ENCODE results near the gene IRAG1.

The IRAG1 gene

DNA sequence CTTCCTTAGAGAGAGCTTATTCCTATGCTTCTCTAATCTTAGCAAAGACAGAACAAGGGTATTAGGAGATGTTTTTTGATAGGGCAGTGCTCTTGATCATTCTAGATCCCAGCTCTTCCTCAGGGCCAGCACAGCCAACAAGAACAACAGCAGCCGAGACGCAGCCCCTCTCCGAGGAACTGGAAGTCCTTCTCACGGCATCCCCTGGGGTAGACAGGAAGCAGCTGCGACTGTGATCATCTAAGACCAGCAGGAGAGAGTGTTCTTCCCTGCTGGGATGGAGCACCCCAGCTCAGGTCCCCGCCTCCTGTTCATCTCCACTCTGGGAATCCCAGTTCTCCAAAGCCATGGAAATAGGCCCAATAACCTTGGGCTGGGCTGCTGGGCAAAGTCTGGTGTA, 29.6 kb downstream of the IRAG1 start:
- DNase-seq: no peak

DNA sequence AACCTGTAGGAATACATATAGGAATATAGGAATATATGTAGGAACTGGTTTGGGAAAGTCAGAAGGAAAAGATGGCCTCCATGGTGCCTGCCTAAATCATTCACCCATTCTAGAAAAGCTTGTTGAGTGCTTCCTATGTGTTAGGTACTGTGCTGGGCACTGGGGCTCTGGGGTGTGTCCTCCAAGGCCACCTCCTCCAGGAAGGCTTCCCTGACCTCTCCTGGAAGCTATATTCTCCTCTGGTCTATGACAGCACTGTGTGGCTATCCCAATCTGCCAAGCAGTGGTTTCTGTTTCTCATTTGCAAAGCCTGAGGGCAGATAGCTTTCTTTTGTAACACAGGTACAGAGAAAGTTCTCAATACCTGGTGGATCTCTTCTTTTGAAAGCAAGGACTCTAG, 30.2 kb downstream of the IRAG1 start:
- no peak for DNase-seq

DNA sequence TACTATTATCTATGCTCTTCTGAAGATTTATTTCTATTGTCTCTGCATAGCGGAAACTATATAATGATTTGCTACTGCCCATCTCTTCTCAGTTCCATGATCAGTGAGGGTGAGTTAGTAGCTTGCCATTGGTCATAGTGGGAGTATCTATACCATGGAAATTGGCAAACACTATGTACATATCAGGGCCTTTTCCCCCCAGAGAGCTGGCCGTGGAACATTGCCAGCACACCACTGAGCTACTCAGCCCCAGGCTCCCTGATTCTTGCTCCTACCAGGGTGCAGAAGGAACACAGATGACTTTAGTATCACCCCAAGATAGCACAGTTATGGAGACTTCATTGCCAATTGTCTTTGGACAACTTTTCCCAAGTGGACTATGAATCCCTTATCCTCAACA, 33.2 kb downstream of the IRAG1 start:
- no peak for DNase-seq

DNA sequence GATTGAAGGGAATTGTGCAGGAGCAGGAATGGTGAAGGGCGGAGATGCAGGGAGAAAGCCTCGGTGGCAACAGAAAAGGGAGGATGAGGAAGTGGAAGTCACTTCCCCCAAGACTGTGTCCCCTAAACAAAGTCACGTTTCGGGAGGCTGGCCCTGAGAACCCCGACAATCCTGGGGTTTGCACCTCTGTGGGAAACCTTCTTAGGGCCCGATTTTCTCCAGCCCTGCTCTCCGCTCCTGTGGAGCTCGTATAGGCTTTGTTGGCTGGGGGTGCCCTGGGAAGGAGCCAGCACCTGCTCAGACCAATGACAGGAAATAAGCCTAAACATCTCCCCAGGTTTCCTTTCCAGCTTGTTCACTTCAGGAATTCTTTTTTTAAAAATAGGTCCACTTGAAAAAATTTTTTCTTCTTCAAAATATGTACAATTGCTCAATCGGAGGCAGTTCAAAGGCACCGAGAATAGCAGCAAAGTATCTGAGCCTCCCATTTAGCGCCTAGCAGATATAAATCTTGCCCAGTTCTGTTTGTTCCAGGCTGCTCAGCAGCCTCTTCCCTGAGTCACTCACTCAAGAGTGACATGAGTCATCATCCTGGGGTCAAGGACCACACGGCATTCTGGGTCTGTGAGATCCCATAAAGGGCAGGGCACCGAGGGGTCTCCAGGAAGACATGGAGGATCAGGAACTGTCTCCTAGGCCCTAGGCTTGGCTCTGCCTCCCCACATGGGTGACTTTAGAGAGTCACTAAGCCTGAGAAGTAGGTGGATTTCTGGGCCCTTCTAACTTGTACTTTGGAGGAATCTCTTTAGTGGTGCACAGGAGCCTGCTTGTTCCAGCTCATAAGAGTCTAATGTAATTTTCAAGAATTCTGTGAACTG, 34.0 kb downstream of the IRAG1 start:
- no peak for DNase-seq

DNA sequence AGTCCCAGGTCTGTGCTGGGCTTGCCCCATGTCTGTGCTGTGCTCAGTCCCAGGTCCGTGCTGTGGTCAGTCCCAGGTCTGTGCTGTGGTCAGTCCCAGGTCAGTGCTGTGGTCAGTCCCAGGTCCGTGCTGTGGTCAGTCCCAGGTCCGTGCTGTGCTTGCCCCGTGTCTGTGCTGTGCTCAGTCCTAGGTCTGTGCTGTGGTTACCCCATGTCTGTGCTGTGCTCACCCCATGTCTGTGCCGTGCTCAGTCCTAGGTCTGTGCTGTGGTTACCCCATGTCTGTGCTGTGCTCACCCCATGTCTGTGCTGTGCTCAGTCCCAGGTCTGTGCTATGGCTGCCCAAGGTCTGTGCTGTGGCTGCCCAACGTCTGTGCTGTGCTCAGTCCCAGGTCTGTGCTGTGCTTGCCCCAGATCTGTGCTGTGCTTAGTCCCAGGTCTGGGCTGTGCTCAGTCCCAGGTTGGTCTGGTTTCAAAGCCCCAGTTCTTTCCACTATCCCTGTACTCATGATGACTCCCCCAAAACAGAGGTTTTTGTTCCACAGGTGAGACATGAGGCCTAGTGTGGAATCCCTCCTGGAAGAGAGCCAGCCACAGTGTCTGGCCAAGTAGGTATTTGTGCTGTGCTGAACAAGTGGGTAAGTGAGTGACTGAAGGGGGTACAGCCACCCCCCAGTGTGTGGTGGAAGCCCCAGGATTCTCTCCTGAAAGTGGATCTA, 34.8 kb downstream of the IRAG1 start:
- DNase-seq: no peak

DNA sequence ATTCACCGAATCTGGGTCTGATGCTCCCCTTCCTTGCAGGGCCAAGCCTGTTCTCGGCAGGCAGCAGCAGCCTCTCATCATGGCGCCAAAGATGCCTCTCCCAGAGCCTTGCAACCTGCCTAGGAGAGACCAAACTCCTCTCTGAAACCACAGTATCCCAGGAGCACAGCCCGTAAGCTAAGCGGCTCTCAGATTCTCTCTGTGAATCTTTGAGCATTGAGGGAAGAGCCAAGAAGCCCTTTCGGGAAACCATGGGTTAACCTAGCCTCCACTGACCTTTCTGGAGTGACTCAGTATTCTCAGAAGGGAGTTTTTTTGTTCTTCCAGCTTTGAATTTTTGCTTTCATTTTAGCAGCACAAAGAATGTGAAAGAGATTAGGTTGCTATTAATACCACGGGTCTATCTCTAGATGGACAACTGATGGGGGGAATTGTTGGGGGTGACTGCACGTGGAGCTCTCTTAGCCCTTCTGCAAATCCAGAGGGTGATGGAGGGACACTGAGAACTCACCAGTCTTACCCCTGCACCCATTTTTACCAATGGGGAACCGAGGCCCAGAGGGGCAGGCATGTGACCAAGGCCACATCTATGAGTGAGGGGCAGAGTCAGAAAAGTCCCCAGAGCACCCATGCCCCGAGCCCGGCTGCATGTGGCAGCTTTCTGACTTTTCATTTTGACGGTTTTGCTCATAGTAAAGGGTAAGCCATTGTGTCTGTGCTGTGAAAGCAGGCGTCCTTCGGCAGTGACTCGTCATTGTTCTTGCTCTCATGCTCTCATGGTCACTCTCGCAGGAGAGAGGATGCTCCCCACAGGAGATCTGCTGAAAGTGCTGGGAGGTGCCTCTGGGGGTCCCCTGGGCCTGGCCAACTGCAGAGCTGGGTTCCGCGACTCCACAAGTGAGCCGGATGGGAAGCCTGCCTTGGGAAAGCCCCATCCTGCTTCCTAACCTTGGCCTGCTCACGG, 36.0 kb downstream of the IRAG1 start:
- no peak for DNase-seq

DNA sequence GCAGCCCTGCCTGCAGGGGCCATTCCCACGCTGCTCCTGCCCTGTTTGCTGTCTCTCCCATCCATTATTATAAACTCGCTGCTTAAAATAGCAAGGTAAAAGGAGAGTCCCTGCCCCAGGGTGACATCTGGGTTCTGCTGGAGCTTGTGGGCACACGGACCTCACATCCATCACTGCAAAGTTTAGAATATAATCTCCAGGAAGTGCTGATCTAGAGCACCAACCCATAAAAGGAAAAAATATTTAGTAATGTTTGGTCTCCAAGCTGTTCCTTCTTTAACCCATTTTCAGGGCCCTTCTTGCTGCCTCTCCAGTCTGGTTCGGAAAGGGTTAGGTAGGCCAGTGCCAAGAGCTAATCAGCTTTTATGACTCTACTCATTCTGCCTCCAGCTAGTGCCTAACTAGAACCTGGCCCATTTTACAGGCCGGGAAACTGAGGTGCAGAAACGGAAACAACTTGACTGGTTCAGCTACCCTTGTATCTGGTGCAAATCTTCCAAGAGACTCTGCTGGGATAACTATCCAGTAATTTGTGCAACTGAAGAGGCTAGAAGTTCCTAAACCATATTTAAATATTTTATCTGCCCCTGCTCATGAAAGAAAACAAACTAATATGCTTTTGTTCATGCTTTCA, 37.5 kb downstream of the IRAG1 start:
- DNase-seq: no peak

DNA sequence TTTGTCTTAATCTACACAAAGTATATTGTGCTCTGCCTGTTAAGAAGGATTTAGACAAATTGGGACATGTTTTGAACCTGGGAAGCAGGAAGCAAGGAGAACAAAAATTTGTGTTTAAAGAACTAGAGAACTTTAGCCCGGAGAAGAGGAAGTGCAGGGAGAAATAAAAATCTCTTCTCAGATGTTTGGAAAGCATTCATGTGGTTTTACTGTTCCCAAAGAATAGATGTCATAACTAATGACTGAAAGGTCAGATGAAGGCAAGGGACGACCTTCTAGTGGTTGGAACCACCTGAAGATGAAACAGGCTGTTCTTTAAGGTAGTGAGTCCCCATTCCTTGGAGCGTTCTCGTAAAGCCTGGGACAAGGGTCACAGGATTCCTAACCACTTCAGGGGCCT, 38.3 kb downstream of the IRAG1 start:
- DNase-seq: no peak

DNA sequence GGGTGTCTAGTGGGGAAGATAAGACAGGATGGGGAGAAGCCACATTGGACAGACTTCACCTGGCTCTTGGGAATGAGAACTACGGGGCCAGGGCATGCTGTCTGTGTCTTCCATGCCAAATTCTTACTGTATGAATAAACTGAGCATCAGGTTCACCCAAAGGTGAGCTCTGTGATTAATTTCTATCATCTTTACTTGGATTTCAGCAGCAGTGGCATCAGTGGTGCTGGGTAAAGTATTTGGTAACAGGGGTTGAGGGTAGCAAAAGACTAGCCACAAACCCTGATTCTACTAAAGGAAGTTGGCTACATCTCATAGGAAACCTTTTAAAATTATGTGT, 38.8 kb downstream of the IRAG1 start:
- no peak for DNase-seq

DNA sequence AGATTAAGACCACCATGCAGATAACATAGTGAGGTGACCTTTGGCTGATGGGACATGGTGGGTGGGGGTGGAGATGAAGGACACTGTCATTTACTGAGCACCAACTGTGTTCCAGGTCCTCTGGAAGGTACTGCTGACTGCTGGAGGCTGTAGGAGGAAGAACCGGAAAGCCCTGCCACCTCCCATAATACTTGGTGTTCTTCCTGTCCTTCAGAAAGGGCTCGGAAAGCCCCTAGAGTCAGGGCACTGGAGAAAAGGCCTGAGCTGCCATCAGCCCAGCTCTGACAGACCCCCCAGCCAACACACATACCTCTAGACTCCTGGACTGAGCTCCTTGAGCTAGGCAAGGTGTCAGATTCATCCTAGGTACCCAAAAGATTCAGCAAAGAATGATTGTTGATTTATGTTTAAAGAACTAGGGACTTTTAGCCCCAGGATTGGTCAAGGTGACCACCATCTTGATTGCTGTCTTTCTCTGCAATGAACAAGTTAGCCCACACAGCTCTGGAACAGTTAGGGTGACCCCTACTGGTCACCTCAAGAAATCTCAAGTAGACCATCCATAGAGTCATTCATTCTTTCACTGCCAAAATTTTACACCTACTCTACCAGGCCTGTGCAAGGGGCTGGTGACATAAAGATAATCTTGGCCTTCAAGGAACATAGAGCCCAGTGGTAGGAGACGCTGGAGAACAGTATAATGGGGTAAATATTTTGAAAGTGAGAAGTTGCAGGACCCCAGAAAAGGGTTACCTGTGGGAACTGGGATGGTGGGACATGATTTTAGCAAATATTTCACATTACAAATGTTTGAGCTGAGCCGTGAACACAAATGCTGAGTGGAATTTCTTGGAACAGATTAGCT, 39.4 kb downstream of the IRAG1 start:
- peak; percentile 61 for DNase-seq

DNA sequence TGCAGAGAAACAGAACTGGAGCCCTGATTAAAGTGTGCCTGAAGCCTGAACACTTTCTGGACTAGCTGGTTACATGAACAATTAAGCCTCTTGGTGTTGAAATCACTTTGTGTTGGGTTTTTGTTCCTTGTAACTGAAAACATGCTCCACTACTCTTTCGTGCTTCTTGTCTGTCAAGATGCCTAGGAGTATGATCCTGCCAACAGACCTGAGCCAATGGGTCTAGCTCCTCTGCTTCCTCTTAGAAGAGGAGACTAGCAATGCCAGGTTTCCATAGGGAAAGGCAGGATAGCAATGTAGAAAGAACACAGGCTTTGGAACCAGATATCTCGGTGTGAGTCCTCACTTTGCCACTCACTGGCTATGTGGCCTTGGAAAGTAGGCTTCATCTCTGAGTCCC, 40.3 kb downstream of the IRAG1 start:
- DNase-seq: no peak

DNA sequence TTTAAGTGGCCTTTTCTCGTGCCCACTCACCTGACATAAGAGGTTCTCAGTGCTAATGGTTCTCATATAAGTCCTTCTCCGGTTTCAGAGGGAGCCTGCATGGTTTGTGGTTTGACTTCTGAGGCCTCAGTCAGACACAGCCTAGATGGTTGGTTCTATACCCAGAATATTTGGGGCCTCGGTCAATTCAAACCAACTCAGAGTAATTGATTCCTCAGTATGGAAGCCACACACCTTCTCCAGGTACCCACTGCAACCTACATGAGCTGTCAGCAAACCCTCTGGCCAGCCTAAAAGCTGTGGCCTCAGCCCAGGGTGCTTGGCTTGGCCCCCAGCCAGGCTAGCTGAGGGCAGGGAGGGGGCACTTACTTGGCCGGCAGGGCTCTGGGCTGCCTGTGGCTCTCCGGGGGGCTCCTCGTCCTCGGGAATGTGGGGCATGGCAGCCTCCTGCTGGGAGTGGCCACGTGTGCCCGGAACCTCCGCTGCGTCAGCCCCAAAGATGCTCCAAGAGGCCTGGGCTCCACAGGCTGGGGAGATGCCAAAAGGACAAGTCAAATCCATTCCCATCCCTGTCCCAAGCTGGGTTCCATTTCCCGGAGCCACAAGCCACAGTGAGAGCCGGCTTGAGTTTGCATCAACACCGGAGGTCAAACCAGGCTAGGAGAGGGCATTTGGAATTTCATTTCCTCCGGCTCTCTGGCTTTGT, 41.7 kb downstream of the IRAG1 start:
- no peak for DNase-seq

DNA sequence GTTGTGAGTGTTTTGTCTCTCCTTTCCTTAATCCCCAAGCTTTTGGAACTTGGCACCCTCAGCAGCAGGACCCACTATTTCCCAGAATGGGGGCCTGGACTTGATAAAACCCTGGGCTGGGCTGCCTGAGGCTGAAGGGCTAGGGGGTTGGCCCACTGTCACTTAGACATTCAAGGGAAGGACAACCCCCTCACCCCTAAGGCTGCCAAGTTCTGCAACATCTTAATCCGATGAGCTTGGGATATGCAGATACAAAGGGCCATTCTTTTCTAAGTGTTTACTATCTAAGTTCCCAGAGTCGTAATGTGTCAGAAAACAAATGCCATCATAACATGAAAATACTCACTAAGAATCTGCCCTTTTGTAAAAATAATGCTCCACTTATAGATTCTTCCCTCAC, 42.9 kb downstream of the IRAG1 start:
- no peak for DNase-seq

DNA sequence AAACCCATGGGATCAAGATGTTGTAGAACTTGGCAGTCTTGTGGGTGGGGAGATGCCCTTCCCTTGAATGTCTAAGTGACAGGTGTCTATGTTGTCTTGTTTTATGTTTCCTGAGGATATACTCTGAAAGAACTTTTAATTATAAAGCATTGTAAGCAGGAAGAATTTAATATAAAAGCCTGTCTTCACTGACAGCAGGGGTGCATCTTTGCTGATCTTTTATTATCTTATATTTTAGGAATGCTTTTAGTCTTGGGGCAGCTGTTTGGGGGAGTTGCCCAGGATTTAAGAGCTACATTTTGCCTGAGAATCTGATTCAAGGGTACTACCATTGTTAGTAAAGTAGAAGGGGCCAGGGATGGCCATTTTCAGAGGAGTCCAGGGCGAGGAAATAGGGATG, 43.4 kb downstream of the IRAG1 start:
- DNase-seq: no peak

DNA sequence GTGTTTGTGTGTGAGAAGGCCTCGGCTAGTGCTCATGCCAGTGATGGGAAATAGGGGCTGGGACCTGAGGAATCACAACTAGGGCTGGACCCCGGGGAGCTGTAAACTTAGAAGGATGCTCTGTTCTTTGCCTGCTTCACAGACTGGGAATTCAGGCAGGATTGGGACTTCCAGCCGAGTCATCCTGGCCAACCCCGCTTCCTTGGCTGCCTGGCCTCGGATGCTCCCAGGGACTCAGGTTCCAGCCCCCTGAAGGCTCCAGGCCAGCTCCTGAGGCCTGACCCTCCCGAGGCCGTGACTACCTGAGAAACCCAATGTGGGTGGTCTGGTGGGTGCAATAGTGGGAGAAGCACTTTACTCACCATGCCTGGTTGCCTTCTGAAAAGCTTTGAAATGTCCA, 44.7 kb downstream of the IRAG1 start:
- DNase-seq: no peak

DNA sequence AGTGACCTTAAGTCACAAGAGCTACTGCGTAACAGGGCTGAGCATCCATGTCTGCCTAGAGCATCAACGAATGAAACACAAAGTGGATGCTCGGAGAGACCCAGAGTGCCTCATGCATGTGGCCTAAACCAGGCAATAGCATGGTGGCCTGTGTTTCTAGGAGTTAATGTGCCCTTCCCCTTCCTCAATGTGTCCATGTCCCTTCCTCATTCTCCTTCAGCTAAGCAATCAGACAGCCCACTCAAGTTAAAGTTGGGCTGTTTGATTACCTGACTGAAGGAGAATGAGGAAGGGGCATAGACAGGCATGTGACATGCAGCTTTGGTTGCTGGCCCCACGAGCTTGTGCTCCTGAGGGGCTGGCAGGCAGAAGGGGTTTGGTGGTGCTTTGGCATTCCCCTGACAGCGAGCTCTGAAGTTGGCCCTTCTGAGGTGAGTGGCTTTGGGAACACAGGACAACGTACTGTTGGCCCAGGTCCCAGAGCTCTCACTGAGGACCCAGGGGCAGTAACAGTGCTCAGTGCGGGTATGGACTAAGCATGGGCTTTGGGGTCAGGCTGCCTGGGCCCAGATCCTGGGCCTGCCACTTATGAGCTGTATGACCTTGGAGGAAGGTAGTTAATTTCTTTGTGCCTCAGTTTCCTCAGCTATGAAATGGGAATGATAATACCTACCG, 46.7 kb downstream of the IRAG1 start:
- DNase-seq: no peak

DNA sequence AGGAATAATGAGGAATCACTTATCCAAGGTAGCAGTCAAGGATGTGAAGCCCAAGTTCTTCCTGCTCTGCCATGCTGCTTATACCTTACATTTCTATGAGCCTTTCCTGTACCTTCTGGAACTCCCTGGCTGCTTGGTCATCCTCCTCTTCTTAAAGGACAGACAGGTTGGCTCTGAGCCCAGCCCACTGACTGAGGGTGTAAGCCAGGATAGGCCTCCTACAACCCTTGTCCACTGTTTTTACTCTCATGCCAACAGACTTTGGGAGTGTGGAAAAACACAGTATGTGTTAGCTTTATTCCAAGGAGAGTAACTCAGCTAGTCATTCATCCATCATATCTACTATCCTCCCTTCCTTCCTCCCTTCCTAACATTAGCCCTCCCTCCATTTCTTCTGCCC, 47.5 kb downstream of the IRAG1 start:
- no peak for DNase-seq

DNA sequence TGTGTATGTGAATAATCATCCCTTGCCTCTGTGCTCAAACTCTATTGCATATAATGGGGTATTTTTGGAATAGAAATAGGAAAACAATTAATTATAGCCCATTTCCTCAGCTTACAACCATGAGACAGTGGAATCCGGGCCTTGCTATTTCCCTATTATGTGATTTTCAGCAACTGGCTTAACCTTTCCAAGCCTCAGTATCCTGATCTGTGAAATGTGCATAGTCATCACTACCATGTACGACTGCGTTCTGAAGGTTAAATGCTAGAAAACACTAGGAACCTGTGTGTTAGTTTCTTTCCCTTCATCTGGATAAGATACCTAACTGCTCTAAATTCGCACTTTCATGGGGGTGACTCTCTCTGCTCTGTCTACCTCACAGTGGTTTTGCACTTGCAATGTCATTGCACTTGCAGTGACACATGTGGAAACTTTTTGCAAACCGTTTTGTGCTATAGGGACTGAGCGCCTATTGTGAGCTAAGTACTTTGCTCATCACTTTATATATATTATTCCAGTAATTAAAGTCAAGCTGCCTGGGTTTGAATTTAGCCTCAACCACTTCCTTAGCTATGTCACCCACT, 48.3 kb downstream of the IRAG1 start:
- DNase-seq: no peak

All from NCI-H82 (cell line).